Activated T-helper 2 cell treated with anti-CD3 and anti-CD28 coated beads, Interferon-gamma antibody, Interleukin-2, Interleukin-4, amounts not matched to agents 10 μg/mL and 5 μg/mL and 100 μg/mL, durations not matched to agents 14 hours and 24 hours and 36 hours (primary cell): ENCODE results near the gene CRACR2A. TPM values are rescaled to one million over a fixed set of nuclear protein-coding genes. Genes with fewer than 3 reads are reported as not detected.
A peak's percentile ranks its signal among the peaks of the same experiment; 100 is the strongest.

Source experiments
- DNase-seq: peaks from one replicate; pipeline ENCODE4 v3.0.0; 2021; ENCODE audit warnings: low spot score
- H3K27ac Mint-ChIP-seq: one replicate; pipeline ENCODE4 v1.8.0; 2021; ENCODE audit warnings: mixed read lengths
- H3K27me3 Mint-ChIP-seq: one replicate; pipeline ENCODE4 v1.8.0; 2021; ENCODE audit warnings: low read depth, mixed read lengths
- H3K36me3 Mint-ChIP-seq: one replicate; pipeline ENCODE4 v1.8.0; 2021; ENCODE audit warnings: low read depth, mixed read lengths
- H3K4me1 Mint-ChIP-seq: one replicate; pipeline ENCODE4 v1.8.0; 2021; ENCODE audit warnings: low read depth, mixed read lengths
- H3K4me3 Mint-ChIP-seq: one replicate; pipeline ENCODE4 v1.8.0; 2021; ENCODE audit warnings: low read depth, mild to moderate bottlenecking, moderate library complexity, mixed read lengths
- H3K9me3 Mint-ChIP-seq: one replicate; pipeline ENCODE4 v1.8.0; 2021; ENCODE audit warnings: mixed read lengths
- intact Hi-C: fragments of 100-400 bp; cut with micrococcal nuclease; formaldehyde crosslinking; loops from one replicate; pipeline ENCODE4 v1.15.1; 2023
- total RNA-seq: library from RNA; stranded (reverse); gene quantifications from 2 replicates; pipeline ENCODE4 v1.2.3, GENCODE V29; 2022

The CRACR2A gene, protein sequence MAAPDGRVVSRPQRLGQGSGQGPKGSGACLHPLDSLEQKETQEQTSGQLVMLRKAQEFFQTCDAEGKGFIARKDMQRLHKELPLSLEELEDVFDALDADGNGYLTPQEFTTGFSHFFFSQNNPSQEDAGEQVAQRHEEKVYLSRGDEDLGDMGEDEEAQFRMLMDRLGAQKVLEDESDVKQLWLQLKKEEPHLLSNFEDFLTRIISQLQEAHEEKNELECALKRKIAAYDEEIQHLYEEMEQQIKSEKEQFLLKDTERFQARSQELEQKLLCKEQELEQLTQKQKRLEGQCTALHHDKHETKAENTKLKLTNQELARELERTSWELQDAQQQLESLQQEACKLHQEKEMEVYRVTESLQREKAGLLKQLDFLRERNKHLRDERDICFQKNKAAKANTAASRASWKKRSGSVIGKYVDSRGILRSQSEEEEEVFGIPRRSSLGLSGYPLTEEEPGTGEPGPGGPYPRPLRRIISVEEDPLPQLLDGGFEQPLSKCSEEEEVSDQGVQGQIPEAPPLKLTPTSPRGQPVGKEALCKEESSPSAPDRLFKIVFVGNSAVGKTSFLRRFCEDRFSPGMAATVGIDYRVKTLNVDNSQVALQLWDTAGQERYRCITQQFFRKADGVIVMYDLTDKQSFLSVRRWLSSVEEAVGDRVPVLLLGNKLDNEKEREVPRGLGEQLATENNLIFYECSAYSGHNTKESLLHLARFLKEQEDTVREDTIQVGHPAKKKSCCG
- 24.6 and 25.2 TPM in 2 replicates for total RNA-seq

DNA sequence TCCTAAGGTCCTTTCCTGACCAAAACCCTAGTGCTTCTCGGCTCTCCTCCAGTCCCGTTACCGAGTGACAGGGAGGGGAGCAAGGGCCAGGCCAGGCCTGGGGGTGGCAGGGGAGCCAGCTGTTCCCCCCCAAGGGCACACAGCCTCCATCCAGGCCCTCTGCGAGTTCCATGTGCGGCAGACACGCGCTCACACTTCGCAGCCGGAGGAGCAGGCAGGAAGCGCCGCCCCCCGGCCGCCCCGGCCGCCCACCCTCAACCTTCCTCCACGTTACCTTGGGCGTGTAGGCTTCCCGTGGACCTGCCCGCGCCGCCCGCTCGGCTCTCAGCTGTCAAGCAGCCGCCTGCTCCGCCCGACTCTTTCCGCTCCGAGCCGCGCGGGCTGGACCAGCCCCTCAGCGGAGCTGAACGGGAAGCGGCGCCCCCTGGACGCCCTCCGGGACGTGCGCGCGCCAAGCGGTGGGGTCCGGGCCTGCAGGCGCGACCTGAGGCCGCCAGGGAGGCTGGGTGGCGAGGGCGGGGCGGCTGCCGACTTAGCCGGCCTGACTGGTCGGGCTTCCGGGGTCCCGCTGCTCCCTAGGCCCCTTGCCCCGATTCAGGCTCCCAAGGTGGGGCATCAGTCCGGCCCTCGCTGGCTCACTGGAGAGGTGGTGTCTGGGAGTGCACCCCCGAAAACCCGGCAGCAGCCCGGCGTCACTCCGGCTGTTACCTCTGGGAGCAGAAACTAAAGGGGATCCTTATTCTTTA, at the start of gene CRACR2A:
Gene CRACR2A (minus strand): TSS at position 369 of the 746 bp plus-strand sequence. CDS start 56,110 bp downstream, outside the sequence.
- Mint-ChIP-seq H3K27ac (peak within 1 kb of the TSS; percentile 98), H3K4me1 (peaks cover 43% of the 10 kb centered on the region), H3K4me3 (peak within 1 kb of the TSS; percentile 98), H3K9me3 (no peaks in the 10 kb centered on the region), H3K36me3 (peaks cover 30% of the 10 kb centered on the region), H3K27me3 (no peaks in the 10 kb centered on the region)
- peak; percentile 82 for DNase-seq
- intact Hi-C loops: loop anchor here (1.0 to 5.0 kb wide), 4 partner anchors 9 to 119 kb away; partner anchors contain the start of gene PARP11

DNA sequence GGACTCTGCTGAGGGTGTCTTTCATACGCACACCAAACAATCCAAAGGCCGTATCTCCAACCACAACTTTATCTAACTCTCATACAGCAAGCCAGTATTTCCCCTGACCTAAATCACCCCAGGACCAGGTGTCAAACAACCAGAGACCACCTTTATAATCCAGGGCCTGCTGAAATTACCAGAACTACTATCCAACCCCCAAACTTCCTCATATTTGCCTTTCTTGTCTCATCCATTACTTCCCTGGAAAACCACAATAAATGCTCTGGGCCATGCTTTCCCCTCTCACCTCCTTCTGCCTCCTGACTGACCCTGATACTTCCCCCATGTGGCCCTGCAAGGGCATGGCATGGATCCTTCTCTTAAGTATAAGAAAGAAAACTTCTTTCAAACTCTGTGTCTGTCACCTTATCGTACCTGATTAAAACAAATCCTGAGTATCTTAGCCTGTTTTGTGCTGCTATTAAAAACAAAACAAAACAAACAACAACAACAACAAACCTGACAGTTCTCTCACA, 44.7 kb upstream of the CRACR2A start:
- H3K9me3 Mint-ChIP-seq: no peaks in the 10 kb centered on the region
- H3K36me3 Mint-ChIP-seq: no peaks in the 10 kb centered on the region
- intact Hi-C loops: no loop called here
- H3K4me3 Mint-ChIP-seq: no peak overlapping the region
- no peak overlapping the region for H3K27ac Mint-ChIP-seq
- DNase-seq: no peak
- H3K4me1 Mint-ChIP-seq: peaks cover 9% of the 10 kb centered on the region
- no peaks in the 10 kb centered on the region for H3K27me3 Mint-ChIP-seq

DNA sequence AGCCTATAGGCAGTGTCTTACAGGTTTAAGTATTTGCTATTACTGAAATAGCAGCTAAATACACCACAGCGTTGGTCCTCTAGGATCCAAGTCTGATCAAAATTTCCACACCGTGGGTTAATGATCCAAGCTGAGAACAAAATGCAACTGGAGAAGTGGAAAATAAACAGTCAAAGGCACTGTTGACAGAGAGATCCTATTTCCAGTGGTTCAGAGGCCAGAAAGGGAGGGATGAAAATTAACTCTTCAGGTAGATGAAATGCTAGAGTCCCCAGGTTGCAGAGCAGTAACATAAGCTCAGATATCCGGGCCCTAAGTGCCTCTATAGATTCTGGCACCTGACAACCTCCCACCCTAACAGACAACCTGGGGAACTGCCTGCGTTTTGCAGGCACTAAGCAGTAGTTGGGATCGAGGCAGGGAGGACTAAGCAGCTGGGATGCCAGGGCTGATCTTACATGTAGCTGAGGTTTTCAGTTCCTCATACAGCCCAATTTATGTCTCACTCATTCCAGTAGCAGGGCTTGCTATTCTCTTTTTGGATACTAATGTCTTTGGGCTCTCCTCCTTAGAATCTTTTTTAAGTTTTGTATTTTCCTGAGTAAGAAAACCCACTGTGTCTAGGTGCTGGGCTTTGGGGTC, 42.7 kb upstream of the CRACR2A start:
- no peaks in the 10 kb centered on the region for H3K36me3 Mint-ChIP-seq
- no peak overlapping the region for H3K4me3 Mint-ChIP-seq
- no peak for DNase-seq
- no peaks in the 10 kb centered on the region for H3K27me3 Mint-ChIP-seq
- H3K9me3 Mint-ChIP-seq: no peaks in the 10 kb centered on the region
- intact Hi-C loops: no loop called here
- no peak overlapping the region for H3K27ac Mint-ChIP-seq
- peaks cover 6% of the 10 kb centered on the region for H3K4me1 Mint-ChIP-seq

DNA sequence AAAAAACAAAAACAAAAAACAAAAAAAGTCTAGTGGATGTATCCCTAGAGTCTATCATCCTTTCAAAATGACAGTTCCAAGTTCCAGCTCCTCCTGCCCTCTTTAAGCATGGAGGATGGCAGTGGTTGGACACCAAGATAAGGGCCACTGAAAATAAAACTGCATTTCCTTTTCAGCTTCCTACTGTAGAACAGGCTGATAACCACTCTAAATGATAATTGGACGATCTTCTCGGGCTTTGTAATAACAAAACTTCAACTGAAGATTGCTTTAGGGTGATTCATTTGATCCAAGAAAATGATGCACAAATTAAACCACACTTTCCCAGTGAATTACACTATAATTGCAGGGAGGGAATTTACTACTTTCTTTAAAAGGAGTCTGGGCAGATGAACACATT, 42.2 kb upstream of the CRACR2A start:
- H3K4me1 Mint-ChIP-seq: peaks cover 6% of the 10 kb centered on the region
- no peak overlapping the region for H3K4me3 Mint-ChIP-seq
- H3K36me3 Mint-ChIP-seq: no peaks in the 10 kb centered on the region
- no peaks in the 10 kb centered on the region for H3K27me3 Mint-ChIP-seq
- no peak for DNase-seq
- intact Hi-C loops: no loop called here
- H3K9me3 Mint-ChIP-seq: no peaks in the 10 kb centered on the region
- H3K27ac Mint-ChIP-seq: no peak overlapping the region

DNA sequence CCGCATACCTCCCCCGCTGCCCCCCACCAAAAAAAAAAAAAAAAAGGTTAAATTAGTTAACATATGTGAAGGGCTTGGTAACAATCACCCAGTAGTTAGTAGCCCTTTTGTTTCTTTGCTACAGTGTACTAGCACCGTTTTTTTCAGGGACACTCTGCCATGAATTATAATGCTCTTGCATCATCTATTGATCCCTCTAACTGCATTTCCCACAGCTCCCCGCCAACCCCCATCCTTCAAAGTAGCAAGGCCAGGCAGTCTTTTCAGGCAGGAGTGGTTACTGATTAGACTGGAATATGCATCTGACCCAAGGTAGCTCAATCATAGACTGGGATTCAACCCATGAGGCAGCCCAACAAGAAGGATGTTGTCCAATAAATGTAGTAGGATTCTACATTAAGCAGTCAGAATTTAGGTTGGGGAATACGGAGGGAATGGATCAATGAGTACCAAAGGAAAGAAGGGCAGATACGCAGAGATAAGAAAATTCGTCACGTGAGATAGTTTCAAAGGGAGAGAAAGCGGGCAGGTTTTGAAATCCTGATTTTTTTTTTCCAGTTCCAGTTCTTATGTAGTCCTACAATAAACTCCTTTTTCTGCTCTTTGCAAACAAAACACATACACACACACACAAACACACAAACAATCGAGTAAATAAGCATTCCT, 39.8 kb upstream of the CRACR2A start:
- DNase-seq: no peak
- Mint-ChIP-seq H3K4me3 (no peak overlapping the region), H3K4me1 (peaks cover 6% of the 10 kb centered on the region), H3K27ac (no peak overlapping the region), H3K27me3 (no peaks in the 10 kb centered on the region), H3K36me3 (no peaks in the 10 kb centered on the region), H3K9me3 (peaks cover 7% of the 10 kb centered on the region)
- intact Hi-C loops: no loop called here

DNA sequence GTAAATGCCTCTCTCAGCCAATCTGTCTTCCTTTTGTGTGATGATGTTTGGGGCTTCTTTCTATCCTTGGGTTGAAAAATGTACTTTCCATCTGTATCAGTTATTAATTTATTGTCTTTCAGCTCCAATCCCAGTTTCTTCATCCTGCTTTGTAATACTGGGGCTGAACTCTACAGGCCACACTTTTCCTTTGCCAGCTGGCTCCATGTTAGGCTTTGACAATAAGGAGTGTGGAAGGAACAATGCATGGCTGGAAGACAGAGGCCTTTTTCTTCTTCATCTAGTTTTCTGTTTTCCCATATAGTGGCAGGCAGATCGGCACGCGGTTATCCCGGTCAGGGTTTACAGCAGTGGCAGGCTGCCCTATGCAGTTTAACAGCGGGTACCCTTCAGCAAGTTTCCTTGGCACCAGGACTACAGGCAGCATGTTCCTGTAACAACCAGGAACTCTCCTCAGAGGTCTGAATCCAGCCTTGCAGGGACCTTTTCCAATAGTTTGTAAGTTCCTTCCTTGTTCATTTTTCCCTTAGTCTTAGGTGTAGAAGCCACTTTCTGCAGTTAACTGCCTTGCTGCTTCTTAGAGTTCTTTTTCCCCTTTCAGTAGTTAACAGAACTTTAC, 38.5 kb upstream of the CRACR2A start:
- no peaks in the 10 kb centered on the region for H3K36me3 Mint-ChIP-seq
- H3K4me3 Mint-ChIP-seq: no peak overlapping the region
- DNase-seq: no peak
- intact Hi-C loops: no loop called here
- peaks cover 6% of the 10 kb centered on the region for H3K4me1 Mint-ChIP-seq
- H3K27ac Mint-ChIP-seq: no peak overlapping the region
- no peaks in the 10 kb centered on the region for H3K27me3 Mint-ChIP-seq
- peaks cover 7% of the 10 kb centered on the region for H3K9me3 Mint-ChIP-seq

DNA sequence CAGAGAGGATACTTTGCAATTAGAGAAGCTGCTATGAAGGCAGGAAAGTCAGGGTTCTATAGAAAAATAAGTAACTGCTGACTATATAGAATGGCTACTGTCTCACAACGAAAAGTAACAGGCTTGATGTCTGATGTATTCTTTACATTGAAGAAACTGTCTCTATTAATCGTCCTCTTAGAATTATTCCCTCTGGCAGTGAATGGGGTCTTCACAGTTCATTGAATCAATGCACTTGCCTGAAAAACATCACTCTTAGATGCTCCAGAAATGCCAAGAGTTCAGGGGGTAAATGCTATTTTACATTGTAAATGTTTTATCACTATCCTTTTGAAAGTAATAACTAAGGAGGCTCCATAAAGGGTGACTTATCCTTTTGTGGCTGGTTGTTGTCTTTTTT, 37.7 kb upstream of the CRACR2A start:
- Mint-ChIP-seq H3K4me3 (no peak overlapping the region), H3K4me1 (peaks cover 6% of the 10 kb centered on the region), H3K9me3 (peaks cover 7% of the 10 kb centered on the region), H3K36me3 (no peaks in the 10 kb centered on the region), H3K27me3 (no peaks in the 10 kb centered on the region), H3K27ac (no peak overlapping the region)
- intact Hi-C loops: no loop called here
- DNase-seq: no peak

DNA sequence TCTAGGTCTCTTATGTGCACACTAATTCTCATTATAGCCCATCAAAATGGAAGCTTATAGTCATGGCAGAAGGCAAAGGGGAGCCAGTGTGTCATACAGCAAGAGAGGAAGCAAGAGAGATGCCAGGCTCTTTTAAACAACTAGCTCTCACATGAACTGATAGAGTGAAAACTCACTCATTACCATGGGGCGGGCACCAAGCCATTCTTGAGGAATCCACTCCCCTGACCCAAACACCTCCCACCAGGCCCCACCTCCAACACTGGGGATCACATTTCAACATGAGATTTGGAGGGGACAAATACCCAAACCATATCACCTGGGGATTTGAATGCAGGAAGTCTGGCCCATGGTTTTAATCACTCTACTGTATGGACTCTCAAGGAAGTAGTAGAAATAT, 36.9 kb upstream of the CRACR2A start:
- Mint-ChIP-seq H3K4me3 (no peak overlapping the region), H3K9me3 (peaks cover 7% of the 10 kb centered on the region), H3K36me3 (no peaks in the 10 kb centered on the region), H3K27me3 (no peaks in the 10 kb centered on the region), H3K4me1 (no peaks in the 10 kb centered on the region), H3K27ac (no peak overlapping the region)
- DNase-seq: no peak
- intact Hi-C loops: no loop called here

DNA sequence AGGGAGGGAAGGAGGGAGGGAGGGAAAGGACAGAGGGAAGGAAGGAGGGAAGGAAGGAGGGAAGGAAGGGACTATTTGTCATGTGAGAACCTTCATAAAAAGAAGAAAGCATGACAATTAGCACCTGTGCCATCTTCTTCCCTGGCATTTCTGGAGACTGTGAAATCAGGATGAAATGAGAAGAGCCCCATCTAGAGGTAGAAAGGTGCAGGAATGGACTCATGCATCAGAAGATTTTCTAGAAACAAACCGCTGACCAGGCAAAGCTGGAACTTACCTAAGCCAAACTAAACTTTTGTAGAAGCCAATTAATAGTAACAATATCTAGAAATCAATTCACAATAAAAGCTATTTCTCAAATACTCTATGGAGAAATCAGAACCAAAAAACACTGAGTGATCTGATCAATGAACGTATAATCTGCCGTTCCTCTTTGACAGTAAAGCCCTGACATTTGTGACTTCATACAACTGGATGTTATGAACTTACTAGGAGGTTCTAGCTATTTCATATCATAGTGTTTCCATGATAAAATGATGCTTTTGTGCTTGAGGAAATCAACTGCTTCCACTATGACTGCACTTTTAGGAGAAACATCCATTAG, 24.4 kb upstream of the CRACR2A start:
- Mint-ChIP-seq H3K27me3 (peaks cover 10% of the 10 kb centered on the region), H3K36me3 (no peaks in the 10 kb centered on the region), H3K9me3 (no peaks in the 10 kb centered on the region), H3K27ac (no peak overlapping the region), H3K4me1 (peaks cover 4% of the 10 kb centered on the region), H3K4me3 (no peak overlapping the region)
- intact Hi-C loops: loop anchor here (1.0 kb wide), 1 partner anchor 119 kb away; no protein-coding TSS in a partner anchor
- no peak for DNase-seq

DNA sequence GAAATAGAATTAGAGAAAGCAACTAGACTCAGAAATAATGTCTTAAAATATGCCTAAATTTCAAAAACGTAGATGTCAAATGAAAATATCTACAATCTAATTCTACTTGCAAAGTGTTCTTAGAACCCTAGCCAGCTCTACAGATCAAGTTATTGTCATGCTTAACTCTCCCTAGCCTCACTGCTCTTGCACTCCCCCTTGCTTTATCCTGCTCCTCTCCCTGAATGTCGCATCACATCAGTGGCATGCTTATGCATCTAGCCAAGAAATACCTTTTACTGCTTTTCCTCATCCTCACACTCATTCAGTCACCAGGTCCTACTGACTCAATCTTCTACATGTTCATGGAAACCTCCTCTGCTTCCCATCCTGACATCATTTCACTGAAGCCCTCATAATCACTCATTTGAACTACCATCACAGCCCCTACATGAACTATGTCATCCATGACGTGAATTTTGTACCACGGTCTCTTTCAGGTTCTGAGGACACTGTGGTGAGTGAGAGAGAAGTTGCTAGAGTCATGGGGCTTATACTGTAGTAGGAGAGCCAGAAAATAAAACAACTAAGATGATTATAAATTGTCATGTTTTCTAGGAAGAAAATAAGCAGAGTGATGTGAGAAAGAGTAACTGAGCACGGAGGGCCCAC, 22.6 kb upstream of the CRACR2A start:
- intact Hi-C loops: no loop called here
- Mint-ChIP-seq H3K9me3 (no peaks in the 10 kb centered on the region), H3K4me3 (no peak overlapping the region), H3K36me3 (no peaks in the 10 kb centered on the region), H3K4me1 (peaks cover 9% of the 10 kb centered on the region), H3K27ac (no peak overlapping the region), H3K27me3 (peaks cover 10% of the 10 kb centered on the region)
- DNase-seq: no peak

DNA sequence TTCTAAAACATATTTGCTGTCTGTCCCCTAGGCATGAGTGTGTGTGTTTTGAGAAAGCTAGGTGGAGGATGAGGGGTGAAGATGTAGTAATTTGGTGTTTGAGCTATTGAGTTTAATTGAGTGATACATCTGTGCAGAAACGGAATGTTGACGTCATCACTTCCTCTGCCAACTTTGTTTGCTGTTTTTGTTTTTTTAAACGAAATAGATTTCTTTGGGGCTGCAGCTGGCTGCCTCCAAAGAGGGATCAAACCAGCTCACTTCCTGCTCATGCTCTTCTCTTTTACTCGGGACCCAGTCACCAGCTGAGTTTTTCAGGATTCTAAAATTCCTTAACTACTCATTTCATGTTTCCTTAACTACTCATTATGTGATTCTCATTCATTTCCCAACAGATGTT, 19.5 kb upstream of the CRACR2A start:
- Mint-ChIP-seq H3K27me3 (peaks cover 8% of the 10 kb centered on the region), H3K36me3 (no peaks in the 10 kb centered on the region), H3K4me1 (peaks cover 9% of the 10 kb centered on the region), H3K4me3 (no peak overlapping the region), H3K27ac (no peak overlapping the region), H3K9me3 (no peaks in the 10 kb centered on the region)
- intact Hi-C loops: no loop called here
- DNase-seq: no peak
